ENCODE measurements around the gene NT5C. TPM values are rescaled to one million over a fixed set of nuclear protein-coding genes. Genes with fewer than 3 reads are reported as not detected.

NT5C gene
- total and polyA plus RNA-seq, 4 donors: 27.2 to 61.0 (median 55.9) TPM

GRCh38 chr17:75109407-75110233 is 21.9 kb downstream of the NT5C start, which contains the start of gene ARMC7:
Gene ARMC7 (plus strand): TSS chr17:75109969. CDS start chr17:75110289, 320 bp downstream.
- peak within 1 kb of the TSS; percentile 79 for H3K4me3 ChIP-seq (ENCODE audit: low read depth, low read length)
- no peaks in the 10 kb centered on the region for H3K27me3 ChIP-seq (ENCODE audit: control insufficient read depth, insufficient read depth, low read length)
- peak in 5 of 6 donors; percentile 65 to 95 (median 80) for DNase-seq (ENCODE audit: low read depth in 4 of 6, low spot score in 6 of 6)
- peak within 1 kb of the TSS; percentile 30 for H3K27ac ChIP-seq (ENCODE audit: low read depth, low read length)
- peaks cover 6% of the 10 kb centered on the region for H3K36me3 ChIP-seq (ENCODE audit: control insufficient read depth, insufficient read depth, low read length)
- WGBS (ENCODE audit: insufficient coverage): under 1% methylated on average over 68 of the region's 68 CpGs
- peaks cover 41% of the 10 kb centered on the region for H3K4me1 ChIP-seq (ENCODE audit: control insufficient read depth, insufficient read depth, low read length)
- H3K9me3 ChIP-seq (ENCODE audit: control insufficient read depth, insufficient read depth, low read length): no peaks in the 10 kb centered on the region

GRCh38 chr17:75109046-75109406 is 22.5 kb downstream of the NT5C start:
- DNase-seq (ENCODE audit: low read depth in 4 of 6, low spot score in 6 of 6): peak in 1 of 6 donors; percentile 18
- H3K36me3 ChIP-seq (ENCODE audit: control insufficient read depth, insufficient read depth, low read length): peaks cover 3% of the 10 kb centered on the region
- peaks cover 35% of the 10 kb centered on the region for H3K4me1 ChIP-seq (ENCODE audit: control insufficient read depth, insufficient read depth, low read length)
- 4% methylated on average over 22 of the region's 22 CpGs for WGBS (ENCODE audit: insufficient coverage)
- peak overlapping the region; percentile 79 for H3K4me3 ChIP-seq (ENCODE audit: low read depth, low read length)
- H3K27ac ChIP-seq (ENCODE audit: low read depth, low read length): no peak overlapping the region
- H3K9me3 ChIP-seq (ENCODE audit: control insufficient read depth, insufficient read depth, low read length): no peaks in the 10 kb centered on the region
- no peaks in the 10 kb centered on the region for H3K27me3 ChIP-seq (ENCODE audit: control insufficient read depth, insufficient read depth, low read length)

- Histone ChIP-seq H3K36me3 (ENCODE audit: control insufficient read depth, insufficient read depth, low read length) (peaks cover 3% of the 10 kb centered on the region), H3K4me3 (ENCODE audit: low read depth, low read length) (no peak overlapping the region), H3K27ac (ENCODE audit: low read depth, low read length) (no peak overlapping the region), H3K9me3 (ENCODE audit: control insufficient read depth, insufficient read depth, low read length) (no peaks in the 10 kb centered on the region), H3K27me3 (ENCODE audit: control insufficient read depth, insufficient read depth, low read length) (no peaks in the 10 kb centered on the region), H3K4me1 (ENCODE audit: control insufficient read depth, insufficient read depth, low read length) (peaks cover 30% of the 10 kb centered on the region)
- DNase-seq (ENCODE audit: low read depth in 4 of 6, low spot score in 6 of 6): no peak
- WGBS (ENCODE audit: insufficient coverage): 85% methylated on average over 2 of the region's 2 CpGs
These were observed 23.3 kb downstream of the NT5C start for GRCh38 chr17:75108193-75108592.

DNA sequence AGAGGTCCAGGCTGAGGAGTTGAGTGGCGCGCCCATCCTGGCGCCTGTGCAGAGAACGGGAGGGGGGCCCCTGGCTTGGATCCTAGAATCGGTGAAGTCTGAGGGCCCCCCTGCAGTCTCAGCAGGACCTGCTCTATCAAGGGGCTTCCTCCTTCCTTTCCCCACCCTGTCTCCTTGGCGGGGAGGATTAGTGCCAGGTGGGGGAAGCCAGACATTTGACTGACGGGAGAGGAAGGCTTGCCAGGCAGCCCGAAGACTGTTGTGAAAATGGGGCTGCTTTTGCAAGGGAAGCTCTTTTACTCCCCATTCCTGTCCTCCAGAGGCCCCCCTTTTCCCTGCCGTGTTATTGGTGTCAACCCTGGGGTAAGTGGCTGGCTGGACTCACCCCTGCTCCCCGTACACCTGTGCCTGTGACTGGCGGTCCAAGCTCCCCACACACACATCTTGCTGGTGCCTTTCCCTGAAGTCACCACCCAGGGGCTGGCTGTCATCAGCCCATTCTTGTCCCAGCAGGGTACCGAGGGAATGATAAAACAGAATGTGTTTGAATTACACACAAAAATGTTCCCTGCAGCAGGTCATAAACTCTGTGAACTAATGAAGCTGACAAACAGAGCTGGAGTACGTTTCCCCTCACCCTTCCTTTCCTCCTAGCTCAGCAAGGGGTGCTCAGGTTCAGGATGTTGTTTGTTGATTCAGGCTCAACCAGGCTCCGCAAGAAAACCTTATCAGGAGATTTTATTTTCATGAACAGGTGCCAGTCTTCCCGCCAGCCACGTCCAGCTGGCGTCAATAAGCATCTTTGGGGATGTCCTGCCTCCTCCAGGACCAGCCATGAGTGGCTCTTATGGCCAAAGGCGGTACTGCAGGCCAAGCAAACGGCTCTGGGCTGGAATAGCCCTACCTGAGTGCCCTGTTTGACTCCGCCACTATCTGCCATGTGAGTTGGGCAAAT is 26.1 kb downstream of the NT5C start:
- no peak overlapping the region for H3K4me3 ChIP-seq (ENCODE audit: low read depth, low read length)
- H3K27me3 ChIP-seq (ENCODE audit: control insufficient read depth, insufficient read depth, low read length): no peaks in the 10 kb centered on the region
- peaks cover 20% of the 10 kb centered on the region for H3K4me1 ChIP-seq (ENCODE audit: control insufficient read depth, insufficient read depth, low read length)
- DNase-seq (ENCODE audit: low read depth in 4 of 6, low spot score in 6 of 6): peak in 2 of 6 donors; percentile 67
- H3K27ac ChIP-seq (ENCODE audit: low read depth, low read length): no peak overlapping the region
- H3K9me3 ChIP-seq (ENCODE audit: control insufficient read depth, insufficient read depth, low read length): no peaks in the 10 kb centered on the region
- 51% methylated on average over 10 of the region's 20 CpGs for WGBS (ENCODE audit: insufficient coverage)
- peaks cover 2% of the 10 kb centered on the region for H3K36me3 ChIP-seq (ENCODE audit: control insufficient read depth, insufficient read depth, low read length)

DNA sequence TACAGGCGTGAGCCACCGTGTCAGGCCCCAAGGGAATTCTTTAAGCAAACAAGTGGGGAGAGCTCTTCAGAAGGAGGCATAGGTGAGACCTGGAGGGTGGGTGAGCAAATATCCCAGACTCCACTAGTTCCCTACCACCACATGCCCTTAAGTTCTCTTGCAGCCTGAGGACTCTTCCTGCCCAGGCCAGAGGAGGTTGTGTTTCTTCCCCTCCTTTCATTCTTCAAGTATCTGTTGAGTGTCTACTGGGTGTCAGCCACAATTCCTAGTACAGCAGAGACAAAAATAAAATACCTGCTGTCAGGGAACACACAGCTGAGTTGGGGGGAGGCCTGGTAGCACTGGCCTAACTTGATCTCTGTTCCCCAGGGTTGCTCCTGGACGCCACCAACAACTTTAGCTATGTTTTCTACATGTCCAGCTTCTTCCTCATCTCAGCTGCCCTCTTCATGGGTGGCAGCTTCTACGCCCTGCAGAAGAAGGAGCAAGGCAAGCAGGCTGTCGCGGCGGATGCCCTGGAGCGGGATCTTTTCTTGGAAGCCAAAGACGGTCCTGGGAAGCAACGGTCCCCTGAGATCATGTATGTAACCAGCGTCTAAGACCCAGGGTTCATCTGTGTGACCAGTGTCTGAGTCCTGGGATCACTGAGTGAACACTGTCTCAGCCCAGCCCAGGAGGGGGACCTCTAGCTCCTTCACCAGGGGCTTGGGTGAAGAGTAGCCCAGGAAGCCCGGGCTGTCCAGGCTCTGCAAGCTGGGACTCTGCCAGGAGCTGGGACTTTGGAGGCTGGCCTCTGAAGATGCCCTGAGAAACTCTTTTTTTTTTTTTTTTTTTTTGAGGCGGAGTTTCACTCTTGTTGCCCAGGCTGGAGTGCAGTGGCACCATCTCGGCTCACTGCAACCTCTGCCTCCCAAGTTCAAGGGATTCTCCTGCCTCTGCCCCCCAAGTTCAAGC is 27.7 kb downstream of the NT5C start:
- H3K27me3 ChIP-seq (ENCODE audit: control insufficient read depth, insufficient read depth, low read length): no peaks in the 10 kb centered on the region
- DNase-seq (ENCODE audit: low read depth in 4 of 6, low spot score in 6 of 6): no peak

GRCh38 chr17:75102385-75102821 is 29.1 kb downstream of the NT5C start:
- Histone ChIP-seq H3K4me3 (ENCODE audit: low read depth, low read length) (no peak overlapping the region), H3K36me3 (ENCODE audit: control insufficient read depth, insufficient read depth, low read length) (peaks cover 9% of the 10 kb centered on the region), H3K4me1 (ENCODE audit: control insufficient read depth, insufficient read depth, low read length) (peaks cover 8% of the 10 kb centered on the region), H3K27me3 (ENCODE audit: control insufficient read depth, insufficient read depth, low read length) (no peaks in the 10 kb centered on the region), H3K27ac (ENCODE audit: low read depth, low read length) (no peak overlapping the region), H3K9me3 (ENCODE audit: control insufficient read depth, insufficient read depth, low read length) (no peaks in the 10 kb centered on the region)
- no peak for DNase-seq (ENCODE audit: low read depth in 4 of 6, low spot score in 6 of 6)
- WGBS (ENCODE audit: insufficient coverage): 46% methylated on average over 7 of the region's 12 CpGs

More for the DNA sequence above, 27.7 kb downstream of the NT5C start:
- Histone ChIP-seq H3K27ac (ENCODE audit: low read depth, low read length) (no peak overlapping the region), H3K36me3 (ENCODE audit: control insufficient read depth, insufficient read depth, low read length) (peaks cover 9% of the 10 kb centered on the region), H3K9me3 (ENCODE audit: control insufficient read depth, insufficient read depth, low read length) (no peaks in the 10 kb centered on the region), H3K4me1 (ENCODE audit: control insufficient read depth, insufficient read depth, low read length) (peaks cover 10% of the 10 kb centered on the region), H3K4me3 (ENCODE audit: low read depth, low read length) (no peak overlapping the region)
- WGBS (ENCODE audit: insufficient coverage): 81% methylated on average over 10 of the region's 14 CpGs

DNA sequence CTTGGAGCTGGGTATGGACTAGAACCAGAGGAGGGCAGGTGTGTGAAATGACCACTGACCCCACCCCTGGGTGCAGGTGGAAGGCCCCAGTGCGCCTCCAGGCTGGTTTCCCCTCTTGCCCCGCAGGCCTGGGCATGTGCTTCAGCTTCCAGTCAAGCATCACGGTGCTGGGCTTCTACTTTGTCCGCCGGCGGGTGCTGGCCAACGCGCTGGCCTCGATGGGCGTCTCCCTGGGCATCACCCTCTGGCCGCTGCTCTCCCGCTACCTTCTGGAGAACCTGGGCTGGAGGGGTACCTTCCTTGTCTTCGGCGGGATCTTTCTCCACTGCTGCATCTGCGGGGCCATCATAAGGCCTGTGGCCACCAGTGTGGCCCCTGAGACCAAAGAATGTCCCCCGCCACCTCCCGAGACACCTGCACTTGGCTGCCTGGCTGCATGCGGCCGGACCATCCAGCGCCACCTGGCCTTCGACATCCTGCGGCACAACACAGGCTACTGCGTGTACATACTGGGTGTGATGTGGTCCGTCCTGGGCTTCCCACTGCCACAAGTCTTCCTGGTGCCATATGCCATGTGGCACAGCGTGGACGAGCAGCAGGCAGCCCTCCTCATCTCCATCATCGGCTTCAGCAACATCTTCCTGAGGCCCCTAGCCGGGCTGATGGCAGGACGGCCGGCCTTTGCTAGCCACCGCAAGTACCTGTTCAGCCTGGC is 31.5 kb downstream of the NT5C start:
- 94% methylated on average over 31 of the region's 31 CpGs for WGBS (ENCODE audit: insufficient coverage)
- peaks cover 9% of the 10 kb centered on the region for H3K36me3 ChIP-seq (ENCODE audit: control insufficient read depth, insufficient read depth, low read length)
- H3K4me1 ChIP-seq (ENCODE audit: control insufficient read depth, insufficient read depth, low read length): no peaks in the 10 kb centered on the region
- DNase-seq (ENCODE audit: low read depth in 4 of 6, low spot score in 6 of 6): no peak
- no peaks in the 10 kb centered on the region for H3K27me3 ChIP-seq (ENCODE audit: control insufficient read depth, insufficient read depth, low read length)
- no peaks in the 10 kb centered on the region for H3K9me3 ChIP-seq (ENCODE audit: control insufficient read depth, insufficient read depth, low read length)
- H3K27ac ChIP-seq (ENCODE audit: low read depth, low read length): no peak overlapping the region
- H3K4me3 ChIP-seq (ENCODE audit: low read depth, low read length): no peak overlapping the region

GRCh38 chr17:75098861-75099260 is 32.7 kb downstream of the NT5C start:
- no peaks in the 10 kb centered on the region for H3K27me3 ChIP-seq (ENCODE audit: control insufficient read depth, insufficient read depth, low read length)
- 89% methylated on average over 7 of the region's 7 CpGs for WGBS (ENCODE audit: insufficient coverage)
- H3K27ac ChIP-seq (ENCODE audit: low read depth, low read length): no peak overlapping the region
- peaks cover under 1% of the 10 kb centered on the region for H3K4me1 ChIP-seq (ENCODE audit: control insufficient read depth, insufficient read depth, low read length)
- DNase-seq (ENCODE audit: low read depth in 4 of 6, low spot score in 6 of 6): no peak
- H3K4me3 ChIP-seq (ENCODE audit: low read depth, low read length): no peak overlapping the region
- peaks cover 9% of the 10 kb centered on the region for H3K36me3 ChIP-seq (ENCODE audit: control insufficient read depth, insufficient read depth, low read length)
- no peaks in the 10 kb centered on the region for H3K9me3 ChIP-seq (ENCODE audit: control insufficient read depth, insufficient read depth, low read length)

Measured in spinal cord (tissue), 10 donors.